Esophagus squamous epithelium (tissue), 4 donors: ENCODE measurements around the gene EGF.

Experiments
- POLR2A ChIP-seq, 4 donors: fragments of 450-650 bp; IDR thresholded peaks; one replicate each; pipeline ENCODE4 v1.6.1; 2017; ENCODE audit warnings: antibody characterized with exemption in 4 of 4, mild to moderate bottlenecking in 4 of 4, moderate library complexity in 3 of 4
- TF ChIP-seq, protein P1 (sequence below), 6 experiments: fragments of 450-650 bp in 4 of 6; fragments of 200-600 bp in 2 of 6; sonication (generic) in 2 of 6; IDR thresholded peaks; one replicate each; pipeline ENCODE4 v1.5.1; 2016 to 2019; ENCODE audit warnings: antibody characterized with exemption in 6 of 6, mild to moderate bottlenecking in 4 of 6, moderate library complexity in 4 of 6

GRCh38 chr4:110009550-110009949, 96.9 kb downstream of the EGF start:
- TF ChIP-seq, protein P1, sequence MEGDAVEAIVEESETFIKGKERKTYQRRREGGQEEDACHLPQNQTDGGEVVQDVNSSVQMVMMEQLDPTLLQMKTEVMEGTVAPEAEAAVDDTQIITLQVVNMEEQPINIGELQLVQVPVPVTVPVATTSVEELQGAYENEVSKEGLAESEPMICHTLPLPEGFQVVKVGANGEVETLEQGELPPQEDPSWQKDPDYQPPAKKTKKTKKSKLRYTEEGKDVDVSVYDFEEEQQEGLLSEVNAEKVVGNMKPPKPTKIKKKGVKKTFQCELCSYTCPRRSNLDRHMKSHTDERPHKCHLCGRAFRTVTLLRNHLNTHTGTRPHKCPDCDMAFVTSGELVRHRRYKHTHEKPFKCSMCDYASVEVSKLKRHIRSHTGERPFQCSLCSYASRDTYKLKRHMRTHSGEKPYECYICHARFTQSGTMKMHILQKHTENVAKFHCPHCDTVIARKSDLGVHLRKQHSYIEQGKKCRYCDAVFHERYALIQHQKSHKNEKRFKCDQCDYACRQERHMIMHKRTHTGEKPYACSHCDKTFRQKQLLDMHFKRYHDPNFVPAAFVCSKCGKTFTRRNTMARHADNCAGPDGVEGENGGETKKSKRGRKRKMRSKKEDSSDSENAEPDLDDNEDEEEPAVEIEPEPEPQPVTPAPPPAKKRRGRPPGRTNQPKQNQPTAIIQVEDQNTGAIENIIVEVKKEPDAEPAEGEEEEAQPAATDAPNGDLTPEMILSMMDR (IDR thresholded peaks at IDR 0.05): no peak
- TF ChIP-seq POLR2A (IDR thresholded peaks at IDR 0.05): no peak
